HUES48 (cell line): Measurements from ENCODE around the gene AKAP14.

Source experiments
- H3K27ac ChIP-seq: one replicate; pipeline ENCODE4 v1.7.0; 2013; ENCODE audit warnings: low read depth, low read length, inconsistent platforms
- H3K27me3 ChIP-seq: 2 replicates; pipeline ENCODE4 v1.6.1; 2013; ENCODE audit warnings: mild to moderate bottlenecking, low read length; ENCODE audit not compliant: control insufficient read depth, insufficient read depth
- H3K36me3 ChIP-seq: 2 replicates; pipeline ENCODE4 v1.6.1; 2013; ENCODE audit warnings: low read length; ENCODE audit not compliant: control insufficient read depth, insufficient read depth
- H3K4me1 ChIP-seq: 2 replicates; pipeline ENCODE4 v1.6.1; 2013; ENCODE audit warnings: mild to moderate bottlenecking, low read length; ENCODE audit not compliant: control insufficient read depth, insufficient read depth
- H3K4me3 ChIP-seq: 2 replicates; pipeline ENCODE4 v1.5.1; 2013; ENCODE audit warnings: mild to moderate bottlenecking, low read depth, low read length
- H3K9ac ChIP-seq: 2 replicates; pipeline ENCODE4 v1.6.1; 2013; ENCODE audit warnings: mild to moderate bottlenecking, low read depth, low read length, moderate library complexity
- H3K9me3 ChIP-seq: 2 replicates; pipeline ENCODE4 v1.6.1; 2013; ENCODE audit warnings: low read length; ENCODE audit not compliant: control insufficient read depth, insufficient read depth

Gene AKAP14

DNA sequence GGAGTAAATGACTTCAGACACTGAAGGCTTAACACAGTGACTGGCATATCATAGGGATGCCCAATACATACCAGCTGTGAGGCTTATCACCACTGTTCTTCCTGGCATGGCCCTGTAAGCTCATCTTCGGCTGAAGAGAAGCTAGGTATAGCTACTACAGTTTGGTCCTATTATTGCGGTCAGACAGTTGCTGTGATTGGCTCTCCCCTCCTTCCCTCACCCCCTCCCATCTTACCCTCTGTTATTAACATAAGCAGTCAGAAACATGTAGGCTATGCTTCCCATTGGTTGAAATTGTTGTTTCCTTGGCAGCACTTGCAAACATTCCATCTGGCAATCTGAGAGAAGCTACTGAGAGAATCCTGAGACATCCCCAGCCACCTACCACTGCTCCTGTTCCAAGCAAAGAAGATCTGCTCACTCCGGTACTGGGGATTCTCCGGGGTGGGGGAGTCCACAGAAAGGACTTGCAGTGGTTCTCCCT lies at the start of gene AKAP14:
AKAP14 (plus strand) TSS at position 51 of the 484 bp plus-strand sequence. CDS start 7,331 bp downstream, outside the sequence.
- Histone ChIP-seq H3K4me3 (no peak within 1 kb of the TSS), H3K27ac (no peak within 1 kb of the TSS), H3K9ac (no peak within 1 kb of the TSS), H3K36me3 (no peaks in the 10 kb centered on the region), H3K27me3 (no peaks in the 10 kb centered on the region), H3K4me1 (no peaks in the 10 kb centered on the region), H3K9me3 (peaks cover 15% of the 10 kb centered on the region; the same call in 1 of the 2 replicates)

DNA sequence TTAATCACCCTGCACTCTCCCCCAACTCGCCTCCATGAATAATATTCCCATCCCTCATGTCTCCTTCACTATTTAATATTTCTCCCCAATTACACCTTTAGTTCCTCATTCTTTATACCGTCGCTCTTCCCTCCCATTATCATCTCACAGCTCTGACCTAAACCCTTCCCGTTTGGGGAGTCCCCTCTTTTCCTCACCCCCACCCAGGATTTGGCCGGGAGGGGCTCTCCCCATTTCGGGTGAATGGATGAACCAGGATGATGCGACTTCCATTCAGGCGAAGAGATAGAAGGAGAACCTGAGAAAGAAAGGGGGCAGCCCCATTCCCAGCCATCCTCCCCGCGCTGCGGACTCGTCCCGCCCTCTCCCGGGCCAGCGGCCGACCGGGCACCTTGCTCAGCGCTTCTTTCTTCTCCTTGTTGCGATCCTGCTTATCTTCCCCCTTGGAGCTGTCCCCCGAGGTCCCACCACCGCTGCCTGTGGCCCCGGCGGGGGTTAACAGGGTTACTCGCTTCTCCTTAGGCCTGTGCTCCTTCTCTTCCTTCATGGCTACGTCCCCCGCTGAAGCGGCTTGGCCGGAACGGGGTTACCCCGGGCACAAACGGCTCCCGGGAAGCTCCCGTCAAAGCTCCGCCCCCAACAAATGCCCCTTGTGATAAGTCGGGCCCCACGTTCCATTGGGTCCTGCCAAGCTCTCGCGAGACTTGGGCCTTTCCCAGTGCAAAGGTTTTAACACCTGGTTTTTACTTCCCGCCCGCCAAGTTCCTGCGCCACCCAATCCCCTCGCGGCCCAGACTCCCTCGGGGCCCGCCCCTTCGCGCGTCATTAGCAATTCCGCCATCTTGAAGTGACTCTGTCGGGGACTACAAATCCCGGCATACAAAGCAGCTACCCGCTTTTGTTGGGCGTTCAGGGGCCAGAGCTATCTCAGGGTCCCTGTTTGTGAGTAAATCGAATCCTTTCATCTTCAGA lies 43.0 kb upstream of the AKAP14 start, which contains the start of gene UPF3B:
UPF3B (minus strand) TSS at position 582 of the 972 bp plus-strand sequence; CDS start at position 547, 35 bp downstream.
- peak within 1 kb of the TSS; percentile 91 for H3K4me3 ChIP-seq
- no peaks in the 10 kb centered on the region for H3K4me1 ChIP-seq
- peak within 1 kb of the TSS; percentile 91 for H3K9ac ChIP-seq
- H3K36me3 ChIP-seq = peaks cover 24% of the 10 kb centered on the region
- no peaks in the 10 kb centered on the region for H3K27me3 ChIP-seq
- H3K27ac ChIP-seq = peak within 1 kb of the TSS; percentile 92
- H3K9me3 ChIP-seq = peaks cover 47% of the 10 kb centered on the region

- H3K9ac ChIP-seq = peak overlapping the region; percentile 39; the same call in 1 of the 2 replicates
- H3K36me3 ChIP-seq = peaks cover 21% of the 10 kb centered on the region
- H3K4me3 ChIP-seq = peak overlapping the region; percentile 61
- peaks cover 53% of the 10 kb centered on the region for H3K9me3 ChIP-seq
- no peaks in the 10 kb centered on the region for H3K4me1 ChIP-seq
- H3K27ac ChIP-seq = peak overlapping the region; percentile 78
- H3K27me3 ChIP-seq = no peaks in the 10 kb centered on the region
Observed at GRCh38 chrX:119853444-119853843, 42.2 kb upstream of the AKAP14 start.

- Histone ChIP-seq H3K9me3 (peaks cover 15% of the 10 kb centered on the region), H3K36me3 (0 out of 2 replicates have a peak, but pooled peaks cover 6% of the 10 kb centered on the region), H3K4me3 (peak overlapping the region; percentile 93), H3K4me1 (no peaks in the 10 kb centered on the region), H3K27me3 (no peaks in the 10 kb centered on the region), H3K9ac (peak overlapping the region; percentile 84; the same call in 1 of the 2 replicates), H3K27ac (no peak overlapping the region)
Observed at GRCh38 chrX:119870626-119871131, 25.0 kb upstream of the AKAP14 start.

DNA sequence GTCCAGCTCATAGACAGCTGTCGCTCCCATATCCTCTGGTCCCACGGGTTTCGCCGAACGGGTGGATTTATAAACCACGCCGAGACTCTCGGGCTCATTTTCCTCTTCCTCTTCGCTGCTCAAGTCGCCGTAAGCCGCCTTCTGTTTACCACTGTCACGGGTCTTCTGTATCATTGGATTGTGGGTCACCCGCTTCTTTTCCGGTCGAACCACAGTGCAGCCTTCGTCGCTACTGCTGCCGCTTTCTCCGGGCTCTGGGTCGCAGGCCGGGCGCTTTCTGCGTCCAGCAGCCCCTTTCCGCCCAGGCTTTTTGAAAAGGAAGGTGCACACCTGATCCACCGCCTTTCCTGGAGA lies 24.5 kb upstream of the AKAP14 start:
- Histone ChIP-seq H3K27me3 (no peaks in the 10 kb centered on the region), H3K4me3 (peak overlapping the region; percentile 93), H3K4me1 (no peaks in the 10 kb centered on the region), H3K9ac (peak overlapping the region; percentile 84; the same call in 1 of the 2 replicates), H3K36me3 (peaks cover 8% of the 10 kb centered on the region; the same call in 1 of the 2 replicates), H3K27ac (peak overlapping the region; percentile 91), H3K9me3 (peaks cover 17% of the 10 kb centered on the region)

- Histone ChIP-seq H3K9me3 (peaks cover 15% of the 10 kb centered on the region), H3K9ac (peak within 1 kb of the TSS; percentile 84), H3K27ac (peak within 1 kb of the TSS; percentile 91)
Observed at GRCh38 chrX:119871599-119872395, 23.9 kb upstream of the AKAP14 start, which contains the start of the genes NDUFA1 and RNF113A. TSS of gene NDUFA1 (plus strand) at chrX:119871832. CDS start at chrX:119871912, 80 bp downstream. TSS of gene RNF113A (minus strand) at chrX:119871733. CDS start at chrX:119871613, 120 bp downstream.

GRCh38 chrX:119878740-119879139 lies 17.0 kb upstream of the AKAP14 start:
- Histone ChIP-seq H3K27ac (no peak overlapping the region), H3K4me3 (no peak overlapping the region)

More at GRCh38 chrX:119871599-119872395, 23.9 kb upstream of the AKAP14 start, which contains the start of the genes NDUFA1 and RNF113A:
- Histone ChIP-seq H3K4me3 (peak within 1 kb of the TSS; percentile 93), H3K27me3 (no peaks in the 10 kb centered on the region), H3K4me1 (no peaks in the 10 kb centered on the region), H3K36me3 (peaks cover 13% of the 10 kb centered on the region)

GRCh38 chrX:119880076-119880475 lies 15.6 kb upstream of the AKAP14 start:
- H3K27ac ChIP-seq = no peak overlapping the region
- peaks cover 18% of the 10 kb centered on the region for H3K36me3 ChIP-seq
- no peak overlapping the region for H3K4me3 ChIP-seq
- no peaks in the 10 kb centered on the region for H3K4me1 ChIP-seq
- H3K9ac ChIP-seq = no peak overlapping the region
- H3K27me3 ChIP-seq = no peaks in the 10 kb centered on the region
- peaks cover 26% of the 10 kb centered on the region; the same call in 1 of the 2 replicates for H3K9me3 ChIP-seq

More at GRCh38 chrX:119878740-119879139, 17.0 kb upstream of the AKAP14 start:
- H3K4me1 ChIP-seq = no peaks in the 10 kb centered on the region
- H3K9ac ChIP-seq = no peak overlapping the region
- no peaks in the 10 kb centered on the region for H3K27me3 ChIP-seq
- peaks cover 23% of the 10 kb centered on the region; the same call in 1 of the 2 replicates for H3K9me3 ChIP-seq
- peaks cover 21% of the 10 kb centered on the region for H3K36me3 ChIP-seq

GRCh38 chrX:119880552-119881437 lies 14.9 kb upstream of the AKAP14 start:
- Histone ChIP-seq H3K36me3 (peaks cover 14% of the 10 kb centered on the region), H3K9me3 (peaks cover 27% of the 10 kb centered on the region; the same call in 1 of the 2 replicates), H3K4me1 (no peaks in the 10 kb centered on the region), H3K9ac (no peak overlapping the region), H3K4me3 (no peak overlapping the region), H3K27me3 (no peaks in the 10 kb centered on the region), H3K27ac (no peak overlapping the region)
